GM18499 (cell line): ENCODE measurements around the gene NCKAP1.
"Not testable (repeated sequence)": the region's sequence is repeated elsewhere in the genome, so short reads cannot be mapped to it uniquely, and the experiment has no call there.

Source experiments
- ATAC-seq: cut with Tn5 transposase; IDR thresholded peaks from one replicate; pipeline ENCODE4 v1.9.1; 2021; ENCODE audit warnings: moderate number of reproducible peaks; ENCODE audit not compliant: insufficient read depth, unreplicated experiment

The NCKAP1 gene

DNA sequence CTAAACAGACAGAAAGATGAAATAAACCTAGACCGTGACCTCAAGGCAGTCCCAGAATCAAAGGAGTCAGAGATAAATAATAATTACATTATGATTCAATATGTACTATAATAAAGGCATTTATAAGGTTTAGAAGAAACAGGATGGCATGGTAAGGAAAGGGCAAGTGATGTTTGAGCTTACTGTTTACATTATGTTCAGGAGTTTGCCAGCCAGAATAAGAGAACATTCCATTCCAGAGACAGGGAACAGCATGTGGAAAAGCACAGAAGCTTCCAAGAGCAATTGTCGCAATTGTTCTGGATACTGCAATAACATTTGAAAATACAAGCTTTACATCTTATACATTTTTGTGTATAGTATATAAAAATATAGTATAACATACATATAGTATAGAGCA lies 121.8 kb downstream of the NCKAP1 start:
- ATAC-seq = no peak

DNA sequence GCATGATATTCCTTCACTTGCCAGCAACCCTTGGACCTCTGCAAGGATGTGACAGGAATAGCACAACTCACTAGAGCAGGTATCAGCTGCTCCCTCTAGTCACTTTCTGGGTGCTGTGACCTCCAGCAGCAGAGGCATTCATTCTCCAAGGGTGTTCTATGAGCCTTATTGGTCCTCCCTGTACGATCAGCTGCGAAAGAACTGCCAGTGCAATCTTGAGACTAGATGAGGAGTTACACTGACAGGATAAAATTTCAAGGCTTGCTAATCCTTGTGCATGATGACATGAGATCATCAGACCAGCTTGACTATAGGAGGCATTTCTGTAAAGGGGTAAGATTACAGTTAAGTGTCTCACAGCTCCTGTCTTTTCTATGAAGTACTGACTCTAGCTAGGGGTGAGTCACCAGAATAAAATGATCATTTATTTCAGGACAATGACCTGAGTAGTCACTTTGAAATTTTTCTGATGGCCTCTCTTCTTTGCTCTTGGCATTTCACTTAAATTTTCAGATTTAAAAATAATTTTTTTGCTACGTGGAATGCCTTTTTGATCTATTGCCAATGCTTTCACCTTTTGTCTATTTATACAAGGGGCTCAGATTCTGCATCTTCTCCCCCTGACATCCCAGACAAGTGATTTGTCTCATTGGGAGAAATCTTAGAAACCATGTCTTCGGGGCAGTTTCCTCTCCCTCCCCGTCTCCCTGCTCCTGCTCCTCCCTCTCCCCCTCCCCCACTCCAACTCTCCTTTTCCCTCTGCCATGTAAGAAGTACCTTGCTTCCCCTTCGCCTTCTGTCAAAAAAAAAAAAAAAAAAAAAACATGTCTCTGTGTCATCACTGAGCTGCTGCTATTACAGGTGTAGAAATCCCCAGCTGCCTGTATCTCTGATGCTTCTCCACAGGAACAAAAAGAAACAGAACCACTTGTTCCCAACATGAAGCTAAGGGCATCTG lies 122.6 kb downstream of the NCKAP1 start:
- no peak for ATAC-seq

DNA sequence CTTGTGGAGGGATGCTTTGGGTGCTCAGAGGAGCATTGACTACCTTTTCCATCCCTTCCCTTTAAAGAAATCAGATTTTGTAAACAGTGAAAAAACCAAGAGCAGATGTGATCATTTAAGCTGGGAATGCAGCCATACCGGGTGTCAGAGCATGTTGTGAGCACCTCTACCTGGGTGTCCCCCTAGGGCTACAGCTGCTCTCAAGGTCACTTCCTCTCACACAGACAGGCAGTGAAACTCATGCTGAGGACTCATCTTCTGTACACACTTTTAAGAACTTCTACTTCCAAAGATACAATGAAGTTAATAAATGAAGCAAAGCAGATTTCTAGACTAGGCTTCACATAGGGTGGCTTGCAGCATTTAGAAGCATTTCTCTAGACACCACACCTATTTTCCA lies 123.4 kb downstream of the NCKAP1 start:
- no peak for ATAC-seq

DNA sequence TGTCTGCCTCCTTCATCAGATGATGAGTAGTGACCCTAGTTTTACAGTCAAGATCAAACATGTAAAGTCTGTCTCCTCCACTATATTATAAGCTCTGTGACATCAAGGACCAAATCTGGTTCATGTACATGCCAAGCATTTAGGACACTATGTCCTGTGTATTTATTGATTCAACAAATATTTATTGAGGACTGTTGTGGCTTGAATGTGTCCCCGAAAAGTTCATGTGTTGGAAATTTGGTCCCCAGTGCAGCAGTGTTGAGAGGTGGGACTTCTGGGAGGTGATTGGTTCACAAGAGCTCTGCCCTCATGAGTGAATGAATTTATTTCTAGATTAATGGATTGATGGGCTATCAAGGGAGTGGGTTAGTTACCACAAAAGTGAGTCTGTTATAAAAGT lies 125.2 kb downstream of the NCKAP1 start:
- ATAC-seq = no peak

DNA sequence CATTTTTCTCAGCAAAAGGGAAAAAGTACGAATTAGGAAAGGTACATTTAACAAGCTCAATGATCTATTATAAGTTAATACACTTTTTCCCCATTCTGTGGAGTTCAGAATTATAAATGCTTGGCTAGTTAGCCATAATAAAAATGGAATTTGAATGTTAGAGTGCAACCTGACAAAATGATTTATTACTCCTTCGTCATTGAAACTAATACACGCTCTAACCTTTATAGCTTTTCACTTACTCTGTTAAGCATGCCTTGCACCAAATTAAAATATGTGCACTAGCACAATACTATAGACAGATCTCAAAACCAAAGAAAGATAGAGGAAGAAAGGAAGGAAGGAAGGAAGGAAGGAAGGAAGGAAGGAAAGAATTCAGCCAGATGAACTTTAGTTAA lies 125.7 kb downstream of the NCKAP1 start:
- ATAC-seq = no peak

DNA sequence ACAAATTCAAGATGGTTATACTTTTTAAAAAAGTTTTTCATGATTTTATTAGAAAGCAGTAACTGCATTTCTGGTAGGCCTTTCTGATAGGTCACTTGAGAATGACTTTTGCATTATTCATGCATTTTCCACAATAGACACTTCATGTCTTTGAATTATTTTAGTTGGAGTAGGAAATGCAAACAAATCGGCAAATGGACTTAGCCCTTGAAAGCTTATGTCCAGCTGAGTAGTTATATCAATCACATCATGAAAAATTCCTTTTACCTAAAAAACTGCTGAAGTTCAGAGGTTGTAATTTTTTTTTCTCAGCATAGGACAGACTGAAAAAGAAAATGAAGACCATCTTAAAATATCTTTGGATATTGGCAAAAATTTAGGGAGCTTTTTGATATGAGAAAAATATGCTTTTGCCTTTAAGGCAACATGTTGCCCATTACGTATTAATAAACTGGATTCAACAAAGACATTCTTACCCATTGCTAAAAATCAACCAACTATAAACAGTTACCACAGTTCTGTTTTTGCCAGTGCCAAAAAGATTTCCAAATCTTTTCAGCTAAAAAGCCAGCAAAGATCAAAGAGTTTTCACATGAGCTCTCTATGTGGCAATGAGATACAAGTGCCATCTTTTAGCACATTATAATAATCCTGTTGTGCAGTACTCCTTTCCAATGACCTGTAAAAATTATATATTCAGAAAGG lies 126.3 kb downstream of the NCKAP1 start:
- ATAC-seq = no peak

DNA sequence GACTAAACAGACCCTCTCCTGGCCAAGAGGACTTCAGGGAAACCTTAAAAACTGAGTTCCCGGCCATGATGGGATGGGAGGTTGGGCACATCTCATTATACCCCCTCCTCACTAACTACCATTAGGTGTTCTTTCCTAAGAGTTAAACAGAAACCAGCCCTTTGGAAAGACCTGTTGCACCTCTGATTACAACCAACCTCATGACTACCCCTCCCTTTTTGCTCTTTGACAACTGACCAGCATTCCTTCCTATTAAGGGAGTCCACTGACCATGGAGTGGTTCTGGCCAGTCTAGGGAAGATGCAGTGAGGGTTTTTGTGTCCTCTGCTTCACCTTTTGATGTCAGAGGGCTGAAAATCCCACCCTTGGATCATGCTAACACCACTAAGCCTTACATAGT lies 127.3 kb downstream of the NCKAP1 start:
- ATAC-seq = no peak

DNA sequence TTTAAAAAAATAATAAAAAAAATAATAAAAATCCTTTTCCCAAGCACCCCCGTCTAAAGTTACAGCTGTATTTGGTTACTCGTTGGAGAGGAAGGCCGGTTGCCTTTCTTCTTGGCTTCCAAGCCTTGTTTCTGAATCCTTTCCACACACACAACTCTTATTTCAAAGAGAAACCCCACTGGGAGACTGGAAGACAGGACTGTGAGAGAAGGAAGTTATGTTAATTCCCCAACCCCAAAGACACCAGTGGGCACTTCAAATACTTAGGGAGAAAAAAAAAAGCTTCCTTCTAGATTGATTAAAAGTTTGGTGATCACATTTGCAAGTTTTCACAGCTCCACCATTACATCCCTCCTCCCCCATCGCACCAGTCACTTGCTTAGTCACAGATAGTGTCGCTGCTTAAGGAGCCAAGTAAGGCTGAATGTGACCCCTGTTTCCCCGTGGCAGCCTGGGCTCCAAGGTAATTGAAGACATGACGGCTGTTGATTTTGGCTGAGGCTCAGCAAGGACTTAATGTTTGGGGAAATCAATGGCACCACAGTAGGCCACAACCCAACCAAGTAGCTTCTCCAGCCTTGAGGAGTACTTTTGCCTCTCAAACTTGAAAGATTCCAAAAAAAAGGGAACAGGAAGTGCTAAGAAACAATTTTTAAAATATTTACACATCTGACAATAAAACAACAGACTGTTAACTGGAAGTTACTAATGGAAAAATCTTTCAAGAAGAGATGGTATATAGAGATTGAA lies 131.0 kb downstream of the NCKAP1 start:
- ATAC-seq = no peak

DNA sequence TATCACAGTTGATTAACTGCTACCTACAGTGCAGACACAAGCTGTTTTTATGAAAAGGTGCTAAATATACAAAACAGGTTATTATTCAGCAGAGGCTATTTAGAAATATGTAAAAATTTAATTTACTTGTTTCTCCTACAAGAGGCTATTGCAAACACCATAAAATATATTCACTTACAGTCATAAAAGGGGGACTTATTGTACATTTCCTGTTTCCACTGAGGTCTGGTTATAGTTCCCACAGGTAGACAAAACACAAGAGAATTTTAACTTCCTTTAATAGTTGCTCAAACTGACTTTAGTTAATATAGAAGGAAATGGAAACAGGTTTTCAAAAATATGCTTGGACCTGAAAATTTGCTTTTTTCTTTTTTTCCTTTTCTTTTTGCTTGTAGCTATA lies 131.8 kb downstream of the NCKAP1 start:
- ATAC-seq = no peak

DNA sequence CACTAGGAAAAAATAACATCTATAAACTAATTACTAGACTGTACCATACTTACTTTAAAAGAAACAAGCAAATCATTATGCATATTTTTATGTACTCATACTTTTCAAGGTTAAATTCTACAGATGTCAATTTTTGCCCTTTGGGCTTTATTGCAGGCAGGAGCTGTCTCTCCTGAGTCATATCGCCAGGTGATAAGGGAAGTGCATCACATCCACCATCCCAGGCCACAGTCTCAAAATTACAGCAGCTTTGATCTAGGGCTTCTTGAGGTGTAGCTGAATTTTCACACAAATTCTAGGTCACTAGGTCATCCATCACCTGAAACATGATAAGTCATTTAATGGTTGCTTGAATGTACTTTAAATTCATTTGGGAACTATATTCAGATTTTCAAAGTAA lies 133.4 kb downstream of the NCKAP1 start:
- no peak for ATAC-seq

DNA sequence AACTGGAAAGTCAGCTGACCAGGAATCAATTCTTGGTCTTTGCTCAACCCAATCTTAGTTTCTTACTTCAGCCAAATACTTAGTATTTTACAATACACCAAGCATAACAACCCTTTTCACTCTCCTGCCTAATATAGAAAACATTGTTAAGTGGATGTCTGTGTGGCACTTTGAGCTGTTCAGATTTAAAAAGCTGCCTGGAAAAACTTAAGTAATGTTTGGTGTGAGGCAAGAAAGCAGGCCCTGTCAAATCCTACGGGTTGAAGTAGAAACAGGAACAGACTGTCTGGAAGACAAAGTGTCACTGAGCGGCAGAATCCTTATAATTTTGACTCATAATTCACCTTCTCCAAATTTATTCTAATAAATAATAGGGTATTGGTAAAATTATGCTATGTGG lies 134.7 kb downstream of the NCKAP1 start:
- ATAC-seq = no peak

DNA sequence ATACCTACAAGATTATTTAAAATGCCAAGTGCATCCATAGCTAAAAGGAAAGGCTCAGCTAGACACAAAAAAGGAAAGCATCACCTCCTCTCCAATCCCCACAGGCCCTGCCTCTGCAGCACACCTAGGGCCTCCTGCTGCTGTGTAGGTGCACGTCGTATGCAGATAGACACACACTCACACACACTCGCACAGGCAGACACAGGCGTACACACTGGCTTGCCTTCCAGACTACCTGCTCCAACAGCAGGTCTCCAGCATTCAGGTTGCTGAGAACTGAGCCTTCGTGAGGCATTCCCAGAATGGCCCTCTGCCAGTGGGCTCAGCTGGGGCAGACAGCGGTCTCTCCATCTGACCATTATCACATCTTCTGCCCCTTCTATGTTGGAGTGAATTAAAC lies 136.5 kb downstream of the NCKAP1 start:
- ATAC-seq = no peak

DNA sequence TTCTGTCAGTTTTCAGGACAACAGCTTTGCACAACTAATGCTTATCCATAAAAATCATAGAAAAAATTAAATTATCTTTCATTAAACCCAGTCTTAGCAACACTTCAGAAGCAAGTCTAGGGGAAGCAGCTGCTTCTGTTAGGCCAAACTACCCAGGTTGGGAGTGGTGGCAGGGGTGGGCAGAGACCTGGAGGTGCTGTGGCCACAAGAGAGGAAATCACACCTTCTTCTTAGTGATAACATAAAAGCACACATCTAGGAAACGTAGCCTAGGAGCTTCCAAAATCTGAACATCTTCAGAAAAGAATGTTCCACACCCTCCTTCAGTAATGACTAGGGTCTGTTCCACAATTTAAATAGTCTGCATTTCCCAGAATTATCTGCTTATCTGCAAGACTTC lies 139.5 kb downstream of the NCKAP1 start:
- no peak for ATAC-seq

DNA sequence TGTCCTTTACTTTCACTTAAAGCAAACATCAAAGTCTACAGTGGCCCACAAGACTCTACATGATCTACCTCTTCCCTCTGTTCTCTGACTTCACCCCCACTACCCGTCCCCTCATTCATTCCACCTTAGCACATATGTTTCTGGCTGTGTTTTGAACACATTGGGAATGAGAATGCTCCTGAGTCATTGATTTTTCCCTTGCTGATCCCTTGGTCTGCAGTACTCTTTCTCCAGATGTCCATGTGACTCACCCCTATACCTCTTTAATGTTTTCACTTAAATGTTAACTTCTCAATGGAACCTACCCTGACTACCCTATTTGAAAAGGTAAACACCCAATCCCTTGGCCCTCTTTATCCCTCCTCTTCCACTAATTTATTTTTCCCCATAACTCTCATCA lies 141.1 kb downstream of the NCKAP1 start:
- ATAC-seq = no peak

DNA sequence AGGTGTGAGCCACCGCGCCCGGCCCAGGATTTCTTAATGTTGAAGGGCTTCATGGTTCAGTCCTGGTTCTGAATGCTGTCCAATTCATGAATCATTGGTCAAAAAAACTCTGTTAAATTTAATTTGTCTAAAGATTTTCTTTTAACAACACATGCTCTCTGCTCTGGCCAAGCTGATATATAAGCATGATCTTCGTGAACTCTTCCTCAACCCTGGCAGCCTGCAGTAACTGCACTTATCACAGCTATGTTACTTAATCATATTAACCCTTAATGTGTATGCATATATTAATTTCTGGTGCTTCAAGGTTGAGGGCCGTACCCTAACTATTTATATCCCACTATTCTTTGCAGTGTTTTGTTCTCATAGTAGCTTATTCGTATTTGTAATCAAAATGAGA lies 142.5 kb downstream of the NCKAP1 start:
- no peak for ATAC-seq

DNA sequence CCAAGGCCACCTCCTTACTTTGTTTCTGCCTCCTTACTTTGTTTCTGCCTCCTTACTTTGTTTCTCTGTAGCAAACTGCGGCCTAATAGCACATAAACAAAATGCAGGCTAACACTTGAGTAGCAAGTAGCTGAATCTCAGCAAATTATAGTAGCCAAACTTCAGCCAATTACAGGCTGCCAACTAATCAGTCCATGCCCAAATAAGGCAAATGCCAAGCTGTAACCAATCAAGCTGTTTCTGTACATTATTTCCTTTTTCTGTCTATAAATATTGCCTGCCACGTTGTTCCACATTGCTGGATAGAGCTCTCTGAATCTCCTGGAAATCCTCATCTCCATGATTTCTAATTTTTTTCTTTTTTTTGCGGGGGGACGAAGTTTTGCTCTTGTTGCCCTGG lies 143.1 kb downstream of the NCKAP1 start:
- no peak for ATAC-seq

DNA sequence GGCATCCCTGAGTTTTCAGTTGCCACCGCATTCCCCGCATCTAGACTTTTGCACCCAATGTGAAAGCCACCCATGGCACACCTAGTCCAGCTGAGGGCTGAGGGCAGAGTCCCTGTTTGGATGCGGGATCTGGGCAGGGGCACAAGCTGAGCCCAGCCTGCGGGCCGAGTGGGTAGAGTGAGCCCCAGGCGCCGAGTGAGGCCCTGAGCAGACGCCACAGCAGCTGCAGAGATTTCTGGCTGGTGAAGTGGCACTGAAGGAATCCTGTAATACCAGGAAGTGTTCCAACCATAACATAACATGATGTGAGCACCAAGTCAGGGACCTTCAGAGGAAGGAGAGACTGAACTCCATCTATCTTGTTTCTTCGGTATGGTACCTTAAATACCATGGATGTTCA lies 144.1 kb downstream of the NCKAP1 start:
- ATAC-seq = no peak

DNA sequence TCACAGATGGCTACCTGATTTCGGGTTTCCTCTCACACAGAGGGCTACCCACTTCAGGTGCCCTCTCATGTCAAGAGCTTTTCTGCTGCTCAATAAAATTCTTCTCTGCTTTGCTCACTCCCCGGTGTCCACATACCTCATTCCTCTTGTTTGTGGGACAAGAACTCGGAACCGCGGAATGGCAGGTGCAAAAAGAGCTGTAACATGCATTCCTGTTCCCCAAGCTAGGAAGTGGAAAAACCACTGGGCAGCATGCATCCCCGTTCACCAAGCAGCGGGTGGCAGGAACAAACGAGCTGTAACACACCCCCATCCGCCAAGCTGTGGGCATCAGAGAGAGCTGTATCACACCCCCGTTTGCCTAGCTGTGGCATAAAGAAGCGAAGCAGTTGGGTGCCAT lies 144.6 kb downstream of the NCKAP1 start:
- no peak for ATAC-seq

DNA sequence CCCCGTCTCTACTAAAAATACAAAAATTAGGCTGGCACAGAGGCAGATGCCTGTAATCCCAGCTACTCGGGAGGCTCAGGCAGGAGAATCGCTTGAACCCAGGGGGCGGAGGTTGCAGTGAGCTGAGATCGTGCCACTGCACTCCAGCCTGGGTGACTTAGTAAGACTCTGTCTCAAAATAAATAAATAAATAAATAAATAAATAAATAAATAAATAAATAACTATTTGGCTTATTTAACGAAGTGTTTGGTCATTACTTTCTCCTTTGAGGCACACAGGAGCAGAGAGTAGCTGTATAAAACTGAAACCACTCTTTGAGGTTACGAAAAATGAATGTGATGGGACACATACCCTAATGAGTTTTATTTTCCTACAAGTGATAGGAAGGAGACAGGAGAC lies 145.2 kb downstream of the NCKAP1 start:
- not testable (repeated sequence) for ATAC-seq

DNA sequence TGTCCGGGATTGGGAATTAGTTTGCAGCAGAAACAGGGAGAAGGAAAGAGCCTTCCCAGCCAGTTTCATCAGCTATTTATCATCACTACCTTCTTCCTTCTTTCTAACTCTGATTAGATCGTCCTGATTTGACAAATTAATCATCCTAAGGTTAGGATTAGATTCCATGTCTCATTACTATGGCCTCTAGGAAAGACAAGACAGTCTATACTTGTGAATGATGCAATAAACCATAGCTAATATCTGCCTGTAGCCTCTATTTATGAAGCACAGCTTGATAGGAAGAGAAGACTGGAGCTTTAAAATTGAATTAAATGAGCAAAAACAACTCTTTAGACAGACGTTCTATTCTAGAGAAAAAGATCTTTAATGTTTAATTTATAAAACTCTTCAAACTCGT lies 146.6 kb downstream of the NCKAP1 start:
- ATAC-seq = no peak

DNA sequence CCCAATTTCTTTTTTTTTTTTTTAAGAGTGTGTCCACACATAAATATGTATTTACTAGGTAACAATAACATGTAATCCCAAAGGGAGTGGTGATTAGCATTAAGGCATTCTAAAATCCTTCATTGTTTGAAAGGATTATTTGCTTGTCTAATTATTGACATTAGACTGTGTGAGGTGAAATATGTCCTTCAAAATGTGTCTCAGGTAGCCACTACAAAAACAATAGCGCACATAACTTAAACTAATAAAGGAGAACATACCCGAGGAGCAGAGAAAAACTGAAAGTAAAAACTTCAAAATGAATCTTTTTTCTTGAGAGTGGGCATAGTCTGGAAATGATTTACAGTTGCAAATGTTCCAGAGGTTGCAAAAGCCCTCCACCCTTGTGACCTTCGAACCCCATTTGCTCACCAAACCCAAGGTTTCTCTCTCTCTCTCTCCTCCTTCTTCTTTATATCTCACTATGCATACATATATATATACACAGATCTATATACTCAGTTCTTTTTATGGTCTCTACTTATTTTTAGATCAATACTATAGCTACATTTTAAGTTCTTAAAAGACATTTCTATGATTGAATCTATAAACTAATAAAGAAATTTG lies 147.4 kb downstream of the NCKAP1 start:
- ATAC-seq = no peak
